NT2/D1 (cell line): ENCODE measurements around the gene PIK3C2G.

ENCODE experiments used
- DNase-seq: peaks from one replicate; pipeline ENCODE4 v3.0.0-alpha.2; 2011; ENCODE audit warnings: low read depth, low spot score
- H3K27me3 ChIP-seq: 2 replicates; pipeline ENCODE4 v1.6.0; 2011; ENCODE audit warnings: mild to moderate bottlenecking; ENCODE audit not compliant: insufficient read length, insufficient read depth
- H3K36me3 ChIP-seq: 2 replicates; pipeline ENCODE4 v1.6.1; 2011; ENCODE audit warnings: mild to moderate bottlenecking, low read length, mixed read lengths; ENCODE audit not compliant: insufficient read depth, insufficient read length
- H3K4me1 ChIP-seq: 2 replicates; pipeline ENCODE4 v1.5.1; 2011; ENCODE audit not compliant: insufficient read depth, insufficient read length
- H3K4me3 ChIP-seq: 2 replicates; pipeline ENCODE4 v1.5.1; 2011; ENCODE audit warnings: low read depth; ENCODE audit not compliant: insufficient read length
- H3K9ac ChIP-seq: 2 replicates; pipeline ENCODE4 v1.6.0; 2011; ENCODE audit warnings: low read depth; ENCODE audit not compliant: insufficient read length
- H3K9me3 ChIP-seq: 2 replicates; pipeline ENCODE4 v1.5.1; 2011; ENCODE audit warnings: mild to moderate bottlenecking, low read length; ENCODE audit not compliant: insufficient read depth
- SUZ12 ChIP-seq: IDR thresholded peaks from 2 replicates; pipeline ENCODE4 v1.6.1; 2011; ENCODE audit not compliant: insufficient read length, insufficient read depth; ENCODE audit errors: extremely low read depth
- YY1 ChIP-seq: IDR thresholded peaks from 2 replicates; pipeline ENCODE4 v1.6.1; 2011; ENCODE audit not compliant: insufficient read length, insufficient read depth
- ZNF274 ChIP-seq: IDR thresholded peaks from 2 replicates; pipeline ENCODE4 v1.6.1; 2011; ENCODE audit warnings: mild to moderate bottlenecking, low read depth, low read length

PIK3C2G gene

GRCh38 chr12:18261273-18261672, at the start of gene PIK3C2G:
Gene PIK3C2G, plus strand, starts transcription at chr12:18261518. Its CDS starts 20,564 bp downstream, at chr12:18282082.
- Histone ChIP-seq H3K36me3 (no peaks in the 10 kb centered on the region), H3K4me3 (no peak within 1 kb of the TSS), H3K9me3 (no peaks in the 10 kb centered on the region), H3K4me1 (no peaks in the 10 kb centered on the region), H3K9ac (no peak within 1 kb of the TSS), H3K27me3 (no peaks in the 10 kb centered on the region)
- DNase-seq, result no peak
- no peak for TF ChIP-seq ZNF274

GRCh38 chr12:18217966-18218365, 43.4 kb upstream of the PIK3C2G start:
- Histone ChIP-seq H3K4me3 (no peak overlapping the region), H3K9me3 (no peaks in the 10 kb centered on the region), H3K27me3 (no peaks in the 10 kb centered on the region), H3K36me3 (no peaks in the 10 kb centered on the region), H3K4me1 (no peaks in the 10 kb centered on the region), H3K9ac (no peak overlapping the region)
- TF ChIP-seq SUZ12 (no peak), ZNF274 (no peak), YY1 (no peak)
- no peak for DNase-seq

- no peak for TF ChIP-seq ZNF274
- TF ChIP-seq SUZ12, result no peak
- TF ChIP-seq YY1, result no peak
- H3K9me3 ChIP-seq, result no peaks in the 10 kb centered on the region
- no peaks in the 10 kb centered on the region for H3K36me3 ChIP-seq
- H3K4me3 ChIP-seq, result no peak overlapping the region
- H3K27me3 ChIP-seq, result no peaks in the 10 kb centered on the region
- no peak for DNase-seq
- no peak overlapping the region for H3K9ac ChIP-seq
- H3K4me1 ChIP-seq, result no peaks in the 10 kb centered on the region
Observed at GRCh38 chr12:18221726-18222125, 39.6 kb upstream of the PIK3C2G start.

GRCh38 chr12:18222699-18223098, 38.6 kb upstream of the PIK3C2G start:
- Histone ChIP-seq H3K36me3 (no peaks in the 10 kb centered on the region), H3K4me3 (no peak overlapping the region), H3K9me3 (no peaks in the 10 kb centered on the region), H3K9ac (no peak overlapping the region), H3K27me3 (no peaks in the 10 kb centered on the region), H3K4me1 (no peaks in the 10 kb centered on the region)
- no peak for DNase-seq
- TF ChIP-seq ZNF274 (no peak), SUZ12 (no peak), YY1 (no peak)

GRCh38 chr12:18224745-18225144, 36.6 kb upstream of the PIK3C2G start:
- Histone ChIP-seq H3K27me3 (no peaks in the 10 kb centered on the region), H3K4me1 (no peaks in the 10 kb centered on the region), H3K9me3 (no peaks in the 10 kb centered on the region), H3K36me3 (no peaks in the 10 kb centered on the region), H3K4me3 (no peak overlapping the region), H3K9ac (no peak overlapping the region)
- no peak for TF ChIP-seq ZNF274
- no peak for TF ChIP-seq SUZ12
- TF ChIP-seq YY1, result no peak
- peak; percentile 80 for DNase-seq

- H3K27me3 ChIP-seq, result no peaks in the 10 kb centered on the region
- no peaks in the 10 kb centered on the region for H3K4me1 ChIP-seq
- no peaks in the 10 kb centered on the region for H3K9me3 ChIP-seq
- no peaks in the 10 kb centered on the region for H3K36me3 ChIP-seq
- H3K4me3 ChIP-seq, result no peak overlapping the region
- no peak overlapping the region for H3K9ac ChIP-seq
- no peak for DNase-seq
- no peak for TF ChIP-seq ZNF274
- no peak for TF ChIP-seq YY1
- no peak for TF ChIP-seq SUZ12
Observed at GRCh38 chr12:18239526-18239925, 21.8 kb upstream of the PIK3C2G start.

- H3K4me1 ChIP-seq, result no peaks in the 10 kb centered on the region
- H3K36me3 ChIP-seq, result no peaks in the 10 kb centered on the region
- H3K9ac ChIP-seq, result no peak overlapping the region
- TF ChIP-seq YY1 (no peak), SUZ12 (no peak), ZNF274 (no peak)
- no peaks in the 10 kb centered on the region for H3K9me3 ChIP-seq
- no peak for DNase-seq
- no peaks in the 10 kb centered on the region for H3K27me3 ChIP-seq
- no peak overlapping the region for H3K4me3 ChIP-seq
Observed at GRCh38 chr12:18242380-18243089, 18.8 kb upstream of the PIK3C2G start.

- Histone ChIP-seq H3K36me3 (no peaks in the 10 kb centered on the region), H3K9ac (no peak overlapping the region), H3K4me3 (no peak overlapping the region), H3K27me3 (no peaks in the 10 kb centered on the region), H3K9me3 (no peaks in the 10 kb centered on the region), H3K4me1 (no peaks in the 10 kb centered on the region)
- no peak for DNase-seq
- TF ChIP-seq SUZ12 (no peak), ZNF274 (no peak), YY1 (no peak)
Observed at GRCh38 chr12:18243238-18243637, 18.1 kb upstream of the PIK3C2G start.
